Measurements from ENCODE around the gene SH3PXD2B.

The SH3PXD2B gene

DNA sequence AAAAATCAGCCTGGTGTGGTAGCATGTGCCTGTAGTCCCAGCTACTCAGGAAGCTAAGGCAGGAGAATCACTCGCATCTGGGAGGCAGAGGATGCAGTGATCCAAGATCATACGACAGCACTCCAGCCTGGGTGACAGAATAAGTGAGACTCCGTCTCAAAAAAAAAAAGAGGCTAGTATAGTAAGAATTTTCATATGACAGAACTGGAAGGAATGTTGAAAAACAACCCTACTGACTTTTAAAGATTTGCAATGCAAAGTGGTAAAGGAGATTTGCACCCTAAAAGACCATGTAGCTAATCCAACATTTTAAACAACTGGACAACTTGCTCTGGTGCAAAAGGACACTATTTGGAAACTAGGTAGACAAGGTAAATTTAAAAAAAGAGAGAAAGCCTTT, 58.1 kb downstream of the SH3PXD2B start:
- DNase-seq (ENCODE audit: low read depth): no peak
- no peak overlapping the region for H3K4me3 ChIP-seq (ENCODE audit: control insufficient read depth, low read depth, low read length)
- TF ChIP-seq, protein P1, sequence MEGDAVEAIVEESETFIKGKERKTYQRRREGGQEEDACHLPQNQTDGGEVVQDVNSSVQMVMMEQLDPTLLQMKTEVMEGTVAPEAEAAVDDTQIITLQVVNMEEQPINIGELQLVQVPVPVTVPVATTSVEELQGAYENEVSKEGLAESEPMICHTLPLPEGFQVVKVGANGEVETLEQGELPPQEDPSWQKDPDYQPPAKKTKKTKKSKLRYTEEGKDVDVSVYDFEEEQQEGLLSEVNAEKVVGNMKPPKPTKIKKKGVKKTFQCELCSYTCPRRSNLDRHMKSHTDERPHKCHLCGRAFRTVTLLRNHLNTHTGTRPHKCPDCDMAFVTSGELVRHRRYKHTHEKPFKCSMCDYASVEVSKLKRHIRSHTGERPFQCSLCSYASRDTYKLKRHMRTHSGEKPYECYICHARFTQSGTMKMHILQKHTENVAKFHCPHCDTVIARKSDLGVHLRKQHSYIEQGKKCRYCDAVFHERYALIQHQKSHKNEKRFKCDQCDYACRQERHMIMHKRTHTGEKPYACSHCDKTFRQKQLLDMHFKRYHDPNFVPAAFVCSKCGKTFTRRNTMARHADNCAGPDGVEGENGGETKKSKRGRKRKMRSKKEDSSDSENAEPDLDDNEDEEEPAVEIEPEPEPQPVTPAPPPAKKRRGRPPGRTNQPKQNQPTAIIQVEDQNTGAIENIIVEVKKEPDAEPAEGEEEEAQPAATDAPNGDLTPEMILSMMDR (IDR thresholded peaks at IDR 0.05; ENCODE audit: control insufficient read depth, insufficient read depth, low read depth, low read length, missing control alignments): no peak

DNA sequence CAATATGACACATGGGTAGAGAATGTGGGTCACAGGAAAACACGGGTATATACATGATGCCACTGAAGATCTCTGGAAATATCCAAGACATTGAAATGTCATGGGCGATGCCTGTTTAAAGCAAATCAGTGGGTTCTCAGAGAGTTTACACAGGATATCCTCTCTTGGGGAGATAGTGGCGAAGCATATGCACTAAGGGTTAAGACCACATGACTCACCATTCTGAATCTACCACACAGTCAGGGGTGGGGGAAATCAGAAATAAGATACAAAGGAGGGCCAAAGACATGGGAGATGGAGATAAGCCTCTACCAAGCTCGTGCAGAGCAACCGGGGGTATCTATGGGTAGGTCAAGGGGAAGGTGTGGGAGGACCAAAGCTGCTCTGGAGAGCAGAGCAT, 58.8 kb downstream of the SH3PXD2B start:
- H3K4me3 ChIP-seq (ENCODE audit: control insufficient read depth, low read depth, low read length): no peak overlapping the region
- TF ChIP-seq, protein P1 (IDR thresholded peaks at IDR 0.05; ENCODE audit: control insufficient read depth, insufficient read depth, low read depth, low read length, missing control alignments): no peak
- DNase-seq (ENCODE audit: low read depth): no peak

DNA sequence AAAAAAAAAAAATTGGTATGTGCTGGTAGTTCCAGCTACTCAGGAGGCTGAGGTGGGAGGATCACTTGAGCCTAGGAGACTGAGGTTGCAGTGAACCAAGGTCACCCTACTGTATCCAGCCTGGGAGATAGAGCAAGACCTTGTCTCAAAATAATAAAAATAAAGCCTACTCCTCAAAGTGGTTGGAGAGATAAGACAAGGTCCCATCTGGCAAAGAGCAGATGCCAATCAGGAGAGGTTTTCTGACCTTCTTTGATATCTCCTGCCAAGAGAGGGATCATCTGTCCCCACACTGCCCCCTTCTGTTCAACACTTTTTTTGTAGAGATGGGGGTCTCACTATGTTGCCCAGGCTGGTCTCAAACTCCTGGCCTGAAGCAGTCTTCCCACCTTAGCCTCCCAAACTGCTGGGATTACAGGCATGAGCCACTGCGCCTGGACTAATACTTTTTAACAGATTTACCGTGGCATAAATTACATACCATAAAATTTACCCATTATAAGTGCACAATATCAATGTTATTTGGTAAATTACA, 64.7 kb downstream of the SH3PXD2B start:
- TF ChIP-seq, protein P1 (IDR thresholded peaks at IDR 0.05; ENCODE audit: control insufficient read depth, insufficient read depth, low read depth, low read length, missing control alignments): peak; percentile 5
- no peak overlapping the region for H3K4me3 ChIP-seq (ENCODE audit: control insufficient read depth, low read depth, low read length)
- DNase-seq (ENCODE audit: low read depth): no peak

DNA sequence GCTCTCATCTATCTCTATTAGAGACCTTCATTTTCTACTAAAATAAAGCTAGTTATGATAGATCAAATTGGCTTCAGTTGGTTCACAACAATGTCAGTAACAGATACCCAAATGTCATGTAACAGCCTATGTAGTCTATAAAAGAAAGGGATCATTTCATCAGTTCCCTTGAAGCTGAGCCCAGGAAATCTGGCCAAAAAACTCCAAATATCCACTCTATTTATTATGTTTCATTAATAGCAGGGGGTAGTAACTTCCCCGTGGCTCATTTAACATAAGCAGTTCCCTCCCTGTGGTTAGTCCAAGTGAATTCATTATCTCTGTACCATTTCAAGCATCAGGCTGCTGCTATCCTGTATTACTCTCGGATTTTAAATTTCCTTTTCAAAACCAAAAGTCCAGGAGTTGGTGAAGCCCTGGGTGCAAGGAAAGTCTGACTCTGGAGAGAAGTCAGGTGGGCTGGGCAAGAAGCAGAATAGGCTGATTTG, 66.0 kb downstream of the SH3PXD2B start:
- TF ChIP-seq, protein P1 (IDR thresholded peaks at IDR 0.05; ENCODE audit: control insufficient read depth, insufficient read depth, low read depth, low read length, missing control alignments): no peak
- no peak for DNase-seq (ENCODE audit: low read depth)
- H3K4me3 ChIP-seq (ENCODE audit: control insufficient read depth, low read depth, low read length): no peak overlapping the region

DNA sequence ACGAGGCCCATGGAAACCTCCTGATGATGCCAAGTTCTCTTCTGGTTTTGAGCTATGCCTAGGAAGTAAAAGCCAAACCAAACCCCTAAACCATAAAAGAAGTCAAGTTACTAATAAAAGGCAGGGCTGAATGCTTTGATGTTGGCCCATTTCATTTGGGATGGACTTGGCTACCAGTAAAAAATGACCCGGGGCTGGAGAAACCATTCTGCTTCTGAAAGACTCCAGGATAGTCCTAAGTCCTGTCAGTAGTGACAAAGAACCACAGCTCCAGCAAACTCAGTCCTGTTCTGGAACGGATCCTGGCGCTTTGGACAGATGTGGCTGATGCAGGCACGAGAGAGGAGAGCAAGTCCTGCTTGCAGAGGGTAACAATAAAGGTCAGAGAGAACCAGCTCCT, 68.6 kb downstream of the SH3PXD2B start:
- no peak for DNase-seq (ENCODE audit: low read depth)
- TF ChIP-seq, protein P1 (IDR thresholded peaks at IDR 0.05; ENCODE audit: control insufficient read depth, insufficient read depth, low read depth, low read length, missing control alignments): no peak
- H3K4me3 ChIP-seq (ENCODE audit: control insufficient read depth, low read depth, low read length): no peak overlapping the region

DNA sequence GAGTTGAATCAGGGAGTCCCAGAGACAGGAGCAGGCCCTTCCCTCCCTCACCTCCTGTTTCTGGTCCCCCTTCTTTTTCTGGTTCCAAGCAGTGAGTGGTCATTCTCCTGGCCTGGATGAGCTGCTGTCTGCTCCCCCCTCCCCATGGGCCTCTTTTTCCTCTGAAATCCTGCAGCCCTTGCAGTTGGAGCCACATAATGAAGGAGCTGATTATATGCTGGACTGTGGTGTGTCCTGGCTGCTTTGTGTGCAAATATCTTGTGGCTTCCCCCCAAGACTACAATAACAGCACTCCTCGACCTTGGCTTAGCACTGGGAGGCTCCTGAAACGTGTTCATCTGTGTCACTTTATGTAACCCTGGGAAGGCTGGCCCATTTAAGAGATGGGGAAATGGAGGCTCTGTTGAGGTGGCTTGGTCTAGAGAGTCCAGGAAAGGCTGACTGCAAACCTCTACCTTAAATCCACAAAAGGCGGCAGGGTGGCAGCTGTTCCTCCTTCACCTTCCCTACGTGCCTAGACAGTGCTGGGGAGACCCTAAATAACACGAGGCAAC, 69.2 kb downstream of the SH3PXD2B start:
- no peak for DNase-seq (ENCODE audit: low read depth)
- TF ChIP-seq, protein P1 (IDR thresholded peaks at IDR 0.05; ENCODE audit: control insufficient read depth, insufficient read depth, low read depth, low read length, missing control alignments): no peak
- H3K4me3 ChIP-seq (ENCODE audit: control insufficient read depth, low read depth, low read length): no peak overlapping the region
